Vagina (tissue), 2 donors: ENCODE results near the gene CRAT. TPM values are rescaled to one million over a fixed set of nuclear protein-coding genes. Genes with fewer than 3 reads are reported as not detected.
A peak's percentile ranks its signal among the peaks of the same experiment; 100 is the strongest.

Experiments
- DNase-seq, 2 donors: peaks; one replicate each; pipeline ENCODE4 v3.0.0-alpha.2; 2017; ENCODE audit errors: extremely low spot score in 2 of 2
- H3K27ac ChIP-seq: fragments of 200-600 bp; sonication (generic); one replicate; pipeline ENCODE4 v1.5.1; 2019
- H3K27me3 ChIP-seq: fragments of 200-600 bp; sonication (generic); one replicate; pipeline ENCODE4 v1.5.1; 2019
- H3K36me3 ChIP-seq, 2 donors: fragments of 200-600 bp; sonication (generic); one replicate each; pipeline ENCODE4 v1.5.1; 2017 to 2019
- H3K4me1 ChIP-seq: fragments of 200-600 bp; sonication (generic); one replicate; pipeline ENCODE4 v1.5.1; 2019
- H3K4me3 ChIP-seq, 2 donors: fragments of 200-600 bp; sonication (generic); 1 replicate in 1 of 2; 2 replicates in 1 of 2; pipeline ENCODE4 v1.5.1; 2016 to 2019
- H3K9me3 ChIP-seq: fragments of 200-600 bp; sonication (generic); one replicate; pipeline ENCODE4 v1.5.1; 2019
- POLR2A ChIP-seq, 2 donors: fragments of 450-650 bp; IDR thresholded peaks; one replicate each; pipeline ENCODE4 v1.6.1; 2017; ENCODE audit warnings: antibody characterized with exemption in 2 of 2, mild to moderate bottlenecking in 2 of 2, moderate library complexity in 2 of 2
- POLR2AphosphoS5 ChIP-seq, 2 donors: sonication (generic); formaldehyde crosslinking; IDR thresholded peaks; one replicate each; pipeline ENCODE4 v1.9.0; 2017; ENCODE audit warnings: antibody characterized with exemption in 2 of 2, mild to moderate bottlenecking in 2 of 2, low read depth in 1 of 2; ENCODE audit not compliant: insufficient read depth in 1 of 2
- intact Hi-C: fragments of 100-400 bp; cut with DNase I; formaldehyde crosslinking; loops from one replicate; pipeline ENCODE4 v1.15.1; 2023
- total RNA-seq: library from RNA; depleted of rRNA; stranded (reverse); fragments of >200 nt; gene quantifications from one replicate; pipeline ENCODE4 v1.2.3, GENCODE V29; 2016
- TF ChIP-seq, protein P1 (sequence below), 3 experiments: fragments of 450-650 bp in 2 of 3; fragments of 200-600 bp in 1 of 3; sonication (generic) in 1 of 3; IDR thresholded peaks; one replicate each; pipeline ENCODE4 v1.5.1; 2017 to 2019; ENCODE audit warnings: antibody characterized with exemption in 3 of 3, mild to moderate bottlenecking in 2 of 3, moderate library complexity in 2 of 3

Gene CRAT
- total RNA-seq, 1 donor from 2014 or later = 59.9 TPM

DNA sequence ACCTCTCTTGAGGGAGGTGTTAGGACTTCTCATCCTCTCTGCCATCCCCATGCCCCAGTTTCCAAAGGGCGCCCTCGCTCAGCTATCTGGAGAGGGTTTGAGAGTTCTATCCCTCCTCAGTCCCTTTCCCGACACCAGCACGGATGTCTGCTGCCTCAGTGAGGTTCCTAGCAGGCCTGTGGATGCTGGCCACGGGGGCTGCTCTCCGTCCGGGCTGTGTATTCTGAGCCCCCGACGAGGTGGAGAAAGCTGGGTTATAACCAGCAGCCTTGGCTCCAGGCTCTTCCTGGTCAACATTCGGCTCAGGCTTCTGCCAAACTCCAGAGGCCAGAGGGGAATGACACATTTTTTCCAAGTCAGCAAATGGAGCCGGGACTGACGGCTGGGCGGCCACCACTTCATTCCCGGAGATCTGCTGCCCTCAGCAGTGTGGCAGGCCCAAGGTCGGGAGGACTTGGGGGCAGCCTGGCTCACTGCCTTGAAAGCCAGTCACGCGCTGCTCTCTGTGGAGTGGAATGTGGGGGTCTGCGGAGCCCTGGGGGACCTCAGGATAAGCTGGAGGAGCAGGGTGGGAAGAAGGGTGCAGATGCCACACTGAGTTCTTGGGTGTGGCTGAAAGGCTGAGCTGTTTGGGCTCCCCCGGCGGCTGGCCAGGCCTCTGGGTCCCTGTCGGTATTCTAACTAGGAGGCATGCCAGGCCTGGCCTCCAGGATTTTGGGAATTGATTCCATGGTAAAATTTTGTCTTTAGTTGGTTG, 28.1 kb upstream of the CRAT start:
- intact Hi-C loops = loop anchor here (2.0 to 5.0 kb wide), 3 partner anchors 38 to 472 kb away; no protein-coding TSS in a partner anchor
- peak overlapping the region; percentile 100 for H3K27ac ChIP-seq
- no peaks in the 10 kb centered on the region for H3K9me3 ChIP-seq
- no peak for DNase-seq
- H3K4me1 ChIP-seq = peaks cover 65% of the 10 kb centered on the region
- no peaks in the 10 kb centered on the region for H3K27me3 ChIP-seq
- H3K4me3 ChIP-seq = peak overlapping the region; percentile 15 to 47
- peak in 1 of 2 donors; percentile 81 for TF ChIP-seq POLR2AphosphoS5 (IDR thresholded peaks at IDR 0.05; ENCODE audit: insufficient read depth in 1 of 2, low read depth in 1 of 2)
- TF ChIP-seq, protein P1, sequence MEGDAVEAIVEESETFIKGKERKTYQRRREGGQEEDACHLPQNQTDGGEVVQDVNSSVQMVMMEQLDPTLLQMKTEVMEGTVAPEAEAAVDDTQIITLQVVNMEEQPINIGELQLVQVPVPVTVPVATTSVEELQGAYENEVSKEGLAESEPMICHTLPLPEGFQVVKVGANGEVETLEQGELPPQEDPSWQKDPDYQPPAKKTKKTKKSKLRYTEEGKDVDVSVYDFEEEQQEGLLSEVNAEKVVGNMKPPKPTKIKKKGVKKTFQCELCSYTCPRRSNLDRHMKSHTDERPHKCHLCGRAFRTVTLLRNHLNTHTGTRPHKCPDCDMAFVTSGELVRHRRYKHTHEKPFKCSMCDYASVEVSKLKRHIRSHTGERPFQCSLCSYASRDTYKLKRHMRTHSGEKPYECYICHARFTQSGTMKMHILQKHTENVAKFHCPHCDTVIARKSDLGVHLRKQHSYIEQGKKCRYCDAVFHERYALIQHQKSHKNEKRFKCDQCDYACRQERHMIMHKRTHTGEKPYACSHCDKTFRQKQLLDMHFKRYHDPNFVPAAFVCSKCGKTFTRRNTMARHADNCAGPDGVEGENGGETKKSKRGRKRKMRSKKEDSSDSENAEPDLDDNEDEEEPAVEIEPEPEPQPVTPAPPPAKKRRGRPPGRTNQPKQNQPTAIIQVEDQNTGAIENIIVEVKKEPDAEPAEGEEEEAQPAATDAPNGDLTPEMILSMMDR (IDR thresholded peaks at IDR 0.05) = no peak
- peaks cover 0 to 37% of the 10 kb centered on the region in 2 donors for H3K36me3 ChIP-seq

DNA sequence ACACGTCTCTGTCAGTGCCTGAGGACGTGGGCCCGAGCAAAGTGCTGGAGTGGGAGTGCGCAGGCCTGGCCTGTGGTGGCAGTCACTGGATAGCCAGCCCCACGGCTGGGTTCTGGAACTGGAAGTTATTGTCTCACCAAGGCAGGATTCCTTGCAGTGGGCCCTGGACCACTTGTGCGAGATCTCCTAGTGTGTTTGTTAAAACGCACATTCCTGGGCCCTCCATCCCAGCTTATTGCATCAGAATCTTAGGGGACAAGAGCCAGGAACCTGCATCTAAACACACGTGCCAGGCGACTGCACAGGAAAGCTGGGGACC, 27.5 kb upstream of the CRAT start:
- no peaks in the 10 kb centered on the region for H3K27me3 ChIP-seq
- H3K9me3 ChIP-seq = no peaks in the 10 kb centered on the region
- H3K36me3 ChIP-seq = peaks cover 0 to 40% of the 10 kb centered on the region in 2 donors
- DNase-seq = no peak
- H3K27ac ChIP-seq = peak overlapping the region; percentile 100
- peaks cover 59% of the 10 kb centered on the region for H3K4me1 ChIP-seq
- TF ChIP-seq POLR2A (IDR thresholded peaks at IDR 0.05) = no peak
- no peak for TF ChIP-seq POLR2AphosphoS5 (IDR thresholded peaks at IDR 0.05; ENCODE audit: insufficient read depth in 1 of 2, low read depth in 1 of 2)
- TF ChIP-seq, protein P1 (IDR thresholded peaks at IDR 0.05) = no peak
- peak overlapping the region in 1 of 2 donors; percentile 15 for H3K4me3 ChIP-seq
- intact Hi-C loops = loop anchor here (2.0 to 5.0 kb wide), 3 partner anchors 39 to 473 kb away; no protein-coding TSS in a partner anchor

DNA sequence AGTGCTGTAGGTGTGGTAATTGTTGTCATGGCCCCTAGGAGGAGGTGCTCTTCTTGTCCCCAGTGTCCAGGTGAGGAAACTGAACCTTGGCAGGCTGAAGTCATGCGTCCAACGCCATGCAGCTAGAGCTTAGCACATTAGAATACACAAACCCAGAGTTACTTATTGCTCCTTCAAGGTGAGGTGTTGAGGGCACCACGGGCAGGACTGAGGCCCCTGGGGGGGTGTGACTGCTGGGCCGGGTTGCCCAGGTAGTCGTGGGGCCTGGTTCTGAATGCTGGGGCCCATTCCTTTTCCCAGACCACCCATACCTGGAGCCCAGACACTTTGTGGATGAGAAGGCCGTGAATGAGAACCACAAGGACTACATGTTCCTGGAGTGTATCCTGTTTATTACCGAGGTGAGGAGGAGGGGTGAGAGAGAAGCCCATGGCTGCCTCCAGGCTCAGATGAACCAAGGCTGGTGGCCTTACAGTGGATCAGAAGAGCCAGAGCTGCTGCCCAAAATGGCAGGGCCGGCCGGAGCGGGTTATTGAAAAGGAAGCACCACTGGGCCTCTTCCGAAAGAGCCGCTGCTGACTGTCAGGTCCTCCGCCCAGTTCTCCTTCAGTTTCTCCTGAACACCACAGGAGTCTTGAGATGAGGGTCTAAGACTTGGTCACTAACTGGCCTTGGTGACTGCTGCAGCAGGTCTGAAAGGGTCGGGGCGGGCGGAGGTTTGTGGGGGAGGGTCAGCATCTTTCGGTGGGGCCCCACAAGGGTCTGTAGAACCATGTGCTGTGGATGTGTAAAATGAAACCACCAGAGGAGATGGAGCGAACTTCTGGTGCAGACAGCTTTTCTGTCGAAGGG, 26.9 kb upstream of the CRAT start:
- intact Hi-C loops = loop anchor here (2.0 to 5.0 kb wide), 3 partner anchors 39 to 473 kb away; no protein-coding TSS in a partner anchor
- peaks cover 54% of the 10 kb centered on the region for H3K4me1 ChIP-seq
- H3K36me3 ChIP-seq = peaks cover 0 to 40% of the 10 kb centered on the region in 2 donors

DNA sequence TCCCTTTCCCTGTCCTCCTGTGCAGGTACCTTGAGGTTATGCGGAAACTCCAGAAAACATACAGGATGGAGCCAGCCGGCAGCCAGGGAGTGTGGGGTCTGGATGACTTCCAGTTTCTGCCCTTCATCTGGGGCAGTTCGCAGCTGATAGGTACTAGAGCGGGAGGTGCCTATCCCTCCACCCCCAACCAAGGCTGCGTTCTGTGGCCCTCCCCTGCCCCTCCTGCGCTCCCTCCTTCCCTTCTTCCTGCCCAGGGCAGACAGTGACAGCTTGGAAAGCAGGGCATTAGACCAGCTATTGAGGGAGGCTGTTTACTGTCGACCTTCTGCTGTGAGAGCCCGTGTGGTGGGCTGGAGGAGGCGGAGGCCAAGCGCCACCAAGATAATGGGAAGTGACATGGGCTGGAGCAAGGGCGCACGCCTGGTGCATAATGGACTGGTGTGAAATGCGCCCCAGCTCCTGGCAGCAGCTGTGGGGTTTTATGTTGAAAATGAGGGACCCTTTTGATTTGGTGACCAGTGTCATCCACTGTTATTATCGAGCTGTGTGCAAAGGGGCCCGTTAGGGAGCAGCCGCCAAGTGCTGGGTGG, 25.9 kb upstream of the CRAT start:
- Histone ChIP-seq H3K27ac (peak overlapping the region; percentile 100), H3K36me3 (peaks cover 0 to 40% of the 10 kb centered on the region in 2 donors), H3K27me3 (no peaks in the 10 kb centered on the region), H3K4me1 (peaks cover 44% of the 10 kb centered on the region), H3K9me3 (no peaks in the 10 kb centered on the region), H3K4me3 (no peak overlapping the region)
- TF ChIP-seq, protein P1 (IDR thresholded peaks at IDR 0.05) = no peak
- TF ChIP-seq POLR2AphosphoS5 (IDR thresholded peaks at IDR 0.05; ENCODE audit: insufficient read depth in 1 of 2, low read depth in 1 of 2) (no peak), POLR2A (IDR thresholded peaks at IDR 0.05) (no peak)
- intact Hi-C loops = loop anchor here (5.0 kb wide), 1 partner anchor 196 kb away; no protein-coding TSS in a partner anchor
- no peak for DNase-seq

More for the DNA sequence above, 26.9 kb upstream of the CRAT start:
- no peaks in the 10 kb centered on the region for H3K9me3 ChIP-seq
- no peak overlapping the region for H3K4me3 ChIP-seq
- TF ChIP-seq POLR2A (IDR thresholded peaks at IDR 0.05) = no peak
- no peaks in the 10 kb centered on the region for H3K27me3 ChIP-seq
- H3K27ac ChIP-seq = peak overlapping the region; percentile 100
- DNase-seq = no peak

DNA sequence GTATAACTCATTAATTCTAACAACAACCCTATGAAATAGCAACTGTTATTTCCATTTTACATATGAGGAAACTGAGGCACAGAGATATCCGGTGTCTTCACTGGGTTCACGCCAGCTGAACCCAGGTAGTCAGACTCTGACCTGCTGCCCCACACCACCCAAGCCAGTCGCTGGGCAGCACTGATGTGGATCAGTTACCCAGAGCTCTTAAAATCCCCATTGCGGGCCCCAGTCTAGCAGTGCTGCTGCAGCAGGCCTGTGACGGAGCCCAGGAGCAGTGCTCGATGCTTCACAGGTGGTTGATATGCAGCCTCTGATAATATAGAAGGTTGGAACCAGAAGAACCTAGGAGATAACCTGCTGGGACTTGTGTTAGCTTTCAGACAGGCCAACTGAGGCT, 24.9 kb upstream of the CRAT start:
- intact Hi-C loops = loop anchor here (5.0 kb wide), 1 partner anchor 197 kb away; no protein-coding TSS in a partner anchor
- no peak overlapping the region for H3K27ac ChIP-seq
- peaks cover 0 to 40% of the 10 kb centered on the region in 2 donors for H3K36me3 ChIP-seq
- no peaks in the 10 kb centered on the region for H3K9me3 ChIP-seq
- DNase-seq = no peak
- H3K4me1 ChIP-seq = peaks cover 33% of the 10 kb centered on the region
- H3K4me3 ChIP-seq = no peak overlapping the region
- H3K27me3 ChIP-seq = no peaks in the 10 kb centered on the region
- TF ChIP-seq, protein P1 (IDR thresholded peaks at IDR 0.05) = no peak
- no peak for TF ChIP-seq POLR2AphosphoS5 (IDR thresholded peaks at IDR 0.05; ENCODE audit: insufficient read depth in 1 of 2, low read depth in 1 of 2)
- TF ChIP-seq POLR2A (IDR thresholded peaks at IDR 0.05) = no peak
